ENCODE measurements around the gene CAPRIN1.

Gene CAPRIN1

DNA sequence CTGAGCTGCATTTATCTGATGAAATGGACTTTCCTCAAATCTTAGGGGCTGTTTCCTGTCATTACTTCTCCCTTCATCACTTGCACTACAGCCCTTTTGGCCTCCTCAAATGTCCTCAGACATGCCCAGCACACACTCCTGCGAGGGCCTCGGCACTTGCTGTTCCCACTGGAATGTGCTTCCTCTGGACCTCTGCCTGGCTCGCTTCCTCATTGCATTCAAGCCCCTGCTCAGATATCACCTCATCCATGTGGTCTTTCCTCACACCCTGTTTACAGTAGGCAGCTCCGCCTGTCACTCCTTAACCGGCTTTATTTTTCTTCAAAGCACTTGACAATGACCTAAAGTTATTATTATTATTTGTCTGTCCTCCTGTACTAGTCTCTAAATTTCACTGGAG is 62.9 kb downstream of the CAPRIN1 start:
- no peak overlapping the region for H3K4me3 ChIP-seq (ENCODE audit: low read length)
- no peak for DNase-seq (ENCODE audit: low read depth)
- TF ChIP-seq, protein P1, sequence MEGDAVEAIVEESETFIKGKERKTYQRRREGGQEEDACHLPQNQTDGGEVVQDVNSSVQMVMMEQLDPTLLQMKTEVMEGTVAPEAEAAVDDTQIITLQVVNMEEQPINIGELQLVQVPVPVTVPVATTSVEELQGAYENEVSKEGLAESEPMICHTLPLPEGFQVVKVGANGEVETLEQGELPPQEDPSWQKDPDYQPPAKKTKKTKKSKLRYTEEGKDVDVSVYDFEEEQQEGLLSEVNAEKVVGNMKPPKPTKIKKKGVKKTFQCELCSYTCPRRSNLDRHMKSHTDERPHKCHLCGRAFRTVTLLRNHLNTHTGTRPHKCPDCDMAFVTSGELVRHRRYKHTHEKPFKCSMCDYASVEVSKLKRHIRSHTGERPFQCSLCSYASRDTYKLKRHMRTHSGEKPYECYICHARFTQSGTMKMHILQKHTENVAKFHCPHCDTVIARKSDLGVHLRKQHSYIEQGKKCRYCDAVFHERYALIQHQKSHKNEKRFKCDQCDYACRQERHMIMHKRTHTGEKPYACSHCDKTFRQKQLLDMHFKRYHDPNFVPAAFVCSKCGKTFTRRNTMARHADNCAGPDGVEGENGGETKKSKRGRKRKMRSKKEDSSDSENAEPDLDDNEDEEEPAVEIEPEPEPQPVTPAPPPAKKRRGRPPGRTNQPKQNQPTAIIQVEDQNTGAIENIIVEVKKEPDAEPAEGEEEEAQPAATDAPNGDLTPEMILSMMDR (conservative IDR thresholded peaks at IDR 0.05; ENCODE audit: low read length): no peak

DNA sequence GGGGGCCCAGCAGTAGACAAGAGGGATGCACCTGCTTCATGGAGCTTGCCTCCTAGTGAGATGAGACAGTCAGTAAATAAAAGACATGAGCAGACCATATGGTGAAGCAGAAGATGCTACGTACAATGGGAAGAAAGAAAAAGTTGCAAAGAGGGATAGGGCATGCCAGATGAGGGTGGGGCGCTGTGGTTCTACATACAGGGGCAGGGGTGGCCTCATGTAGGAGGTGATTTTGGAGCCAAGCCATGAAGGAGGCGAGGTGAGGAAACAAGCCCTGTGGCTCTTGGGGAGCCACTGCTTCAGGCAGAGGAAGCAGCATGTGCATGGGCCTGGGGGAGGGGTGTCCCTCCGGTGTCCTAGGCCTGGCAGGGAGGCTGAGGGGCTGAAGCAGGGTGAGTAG is 69.1 kb downstream of the CAPRIN1 start:
- no peak for DNase-seq (ENCODE audit: low read depth)
- TF ChIP-seq, protein P1 (conservative IDR thresholded peaks at IDR 0.05; ENCODE audit: low read length): no peak

DNA sequence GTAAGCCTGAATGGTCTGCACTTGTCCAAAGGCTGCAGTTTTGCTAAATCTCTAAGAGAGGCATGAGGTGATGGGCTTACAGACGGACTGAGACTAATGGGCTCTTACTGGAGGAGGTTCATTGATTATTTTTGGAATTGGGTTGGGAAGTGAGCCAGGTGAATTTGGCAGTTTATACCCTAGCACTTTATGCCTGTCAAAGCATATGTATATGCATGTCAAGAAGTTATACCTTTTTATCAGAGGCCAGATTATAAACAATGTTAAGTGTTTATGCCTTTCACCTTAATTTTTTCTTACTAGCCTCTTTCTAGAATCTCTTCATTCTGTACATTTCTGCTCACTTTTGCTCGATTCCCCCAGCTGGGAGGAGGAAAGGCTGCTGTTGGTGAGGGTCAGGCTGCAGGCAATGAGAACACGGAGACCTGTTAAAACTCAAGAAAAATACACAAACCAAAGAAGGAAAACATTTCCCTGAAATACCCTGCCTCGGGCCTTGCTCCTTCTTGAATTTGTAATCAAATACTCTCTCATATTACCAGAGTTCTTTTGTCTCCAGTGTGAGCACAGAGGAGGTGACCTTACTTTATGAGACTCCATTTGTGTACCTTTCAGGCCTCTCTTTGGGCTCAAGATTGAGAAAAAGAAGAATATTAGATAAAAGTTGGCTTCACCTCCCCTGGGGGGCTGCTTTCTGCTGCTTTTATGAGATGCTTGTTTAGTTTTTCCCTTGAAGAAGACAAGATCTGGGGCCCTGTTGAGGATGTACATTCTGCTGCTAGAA is 73.5 kb downstream of the CAPRIN1 start:
- no peak for DNase-seq (ENCODE audit: low read depth)
- TF ChIP-seq, protein P1 (conservative IDR thresholded peaks at IDR 0.05; ENCODE audit: low read length): no peak
- no peak overlapping the region for H3K4me3 ChIP-seq (ENCODE audit: low read length)

More for the DNA sequence above, 69.1 kb downstream of the CAPRIN1 start:
- no peak overlapping the region for H3K4me3 ChIP-seq (ENCODE audit: low read length)

DNA sequence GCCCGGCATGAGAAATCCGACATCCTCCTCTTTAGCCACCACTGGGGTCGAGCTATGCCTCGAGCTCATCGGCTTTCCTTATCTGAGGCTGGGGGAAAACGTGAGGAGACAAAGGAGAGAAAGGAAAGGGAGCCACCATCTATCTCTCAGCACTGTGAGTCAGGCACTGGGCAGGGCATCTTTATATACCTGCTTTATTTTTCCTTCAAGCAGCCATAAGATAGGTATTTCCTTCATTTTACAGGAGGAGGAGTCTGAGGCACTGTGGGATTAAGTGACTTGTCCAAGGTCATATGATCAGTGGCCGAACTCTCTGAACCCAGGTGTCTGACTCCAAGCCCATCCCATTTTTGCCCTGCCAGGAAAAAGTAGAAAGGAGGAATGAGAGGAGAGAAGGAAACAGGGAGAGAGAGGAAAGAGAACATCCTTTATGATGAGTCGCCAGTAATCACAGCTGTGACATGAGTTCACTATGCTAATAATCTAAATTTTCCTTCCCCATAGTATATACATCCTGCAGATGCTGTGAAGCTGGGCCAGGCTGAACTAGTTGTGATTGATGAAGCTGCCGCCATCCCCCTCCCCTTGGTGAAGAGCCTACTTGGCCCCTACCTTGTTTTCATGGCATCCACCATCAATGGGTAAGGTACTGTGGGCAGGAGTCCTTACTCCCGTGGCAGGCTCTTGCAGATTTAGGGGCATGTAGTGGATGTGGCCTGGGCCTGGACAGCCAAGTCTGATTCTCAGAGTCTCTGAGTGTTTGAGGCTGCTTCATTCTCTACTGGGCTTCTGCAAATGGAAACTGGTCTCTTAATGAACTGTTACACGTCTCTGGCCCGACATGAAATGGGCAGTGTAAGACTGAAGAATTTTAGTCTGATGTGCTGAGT is 75.7 kb downstream of the CAPRIN1 start:
- TF ChIP-seq, protein P1 (conservative IDR thresholded peaks at IDR 0.05; ENCODE audit: low read length): no peak
- DNase-seq (ENCODE audit: low read depth): no peak
- no peak overlapping the region for H3K4me3 ChIP-seq (ENCODE audit: low read length)

GRCh38 chr11:34128824-34129223 is 77.3 kb downstream of the CAPRIN1 start:
- no peak for DNase-seq (ENCODE audit: low read depth)
- TF ChIP-seq, protein P1 (conservative IDR thresholded peaks at IDR 0.05; ENCODE audit: low read length): no peak
- no peak overlapping the region for H3K4me3 ChIP-seq (ENCODE audit: low read length)

- TF ChIP-seq, protein P1 (conservative IDR thresholded peaks at IDR 0.05; ENCODE audit: low read length): no peak
- no peak overlapping the region for H3K4me3 ChIP-seq (ENCODE audit: low read length)
- no peak for DNase-seq (ENCODE audit: low read depth)
Measured at GRCh38 chr11:34132261-34132965, 80.9 kb downstream of the CAPRIN1 start.

Measured in AG10803 (cell line).